Esophagus squamous epithelium (tissue), 5 donors: ENCODE data around the gene PIK3CB. TPM values are rescaled to one million over a fixed set of nuclear protein-coding genes. Genes with fewer than 3 reads are reported as not detected.

Experiments
- DNase-seq: peaks from one replicate; lab custom pipeline; 2025; lab: John Stamatoyannopoulos, UW
- H3K27ac ChIP-seq, 4 donors: fragments of 200-600 bp; sonication (generic); one replicate each; pipeline ENCODE4 v1.5.1; 2016 to 2019; ENCODE audit warnings: mild to moderate bottlenecking in 1 of 4
- H3K27me3 ChIP-seq, 4 donors: fragments of 200-600 bp; sonication (generic); 1 replicate in 3 of 4; 2 replicates in 1 of 4; pipeline versions ENCODE4 v1.5.1 to v1.6.0; 2017 to 2021; ENCODE audit warnings: antibody characterized with exemption in 1 of 4
- H3K36me3 ChIP-seq, 3 donors: fragments of 200-600 bp; sonication (generic); one replicate each; pipeline ENCODE4 v1.5.1; 2016 to 2019
- H3K4me1 ChIP-seq, 3 donors: fragments of 200-600 bp; sonication (generic); one replicate each; pipeline ENCODE4 v1.5.1; 2017 to 2019
- H3K4me3 ChIP-seq, 4 donors: fragments of 200-600 bp; sonication (generic); 1 replicate in 3 of 4; 2 replicates in 1 of 4; pipeline ENCODE4 v1.5.1; 2016 to 2019; ENCODE audit warnings: mild to moderate bottlenecking in 2 of 4, moderate library complexity in 1 of 4
- H3K9me3 ChIP-seq, 3 donors: fragments of 200-600 bp; sonication (generic); one replicate each; pipeline ENCODE4 v1.5.1; 2016 to 2019
- POLR2A ChIP-seq, 4 donors: fragments of 450-650 bp; IDR thresholded peaks; one replicate each; pipeline ENCODE4 v1.6.1; 2017; ENCODE audit warnings: antibody characterized with exemption in 4 of 4, mild to moderate bottlenecking in 4 of 4, moderate library complexity in 3 of 4
- WGBS, 2 donors: methylation state at CpG; one replicate each; pipeline ENCODE4 v1.1.5; 2018; 5-methylcytosine and 5-hydroxymethylcytosine counted together
- intact Hi-C: fragments of 100-400 bp; cut with DNase I; formaldehyde crosslinking; loops from one replicate; pipeline ENCODE4 v1.15.0; 2022
- total RNA-seq, 4 donors: library from RNA; depleted of rRNA; stranded (reverse); fragments of >200 nt; gene quantifications; one replicate each; pipeline ENCODE4 v1.1.0, GENCODE V29; 2016
- TF ChIP-seq, protein P1 (sequence below), 6 experiments: fragments of 450-650 bp in 4 of 6; fragments of 200-600 bp in 2 of 6; sonication (generic) in 2 of 6; IDR thresholded peaks; one replicate each; pipeline ENCODE4 v1.5.1; 2016 to 2019; ENCODE audit warnings: antibody characterized with exemption in 6 of 6, mild to moderate bottlenecking in 4 of 6, moderate library complexity in 4 of 6
- donor health status: DM: yes; HTN: yes; CAD: no.

PIK3CB gene
- total RNA-seq, 4 donors from 2014 or later, result 14.7 to 36.2 (median 28.5) TPM

DNA sequence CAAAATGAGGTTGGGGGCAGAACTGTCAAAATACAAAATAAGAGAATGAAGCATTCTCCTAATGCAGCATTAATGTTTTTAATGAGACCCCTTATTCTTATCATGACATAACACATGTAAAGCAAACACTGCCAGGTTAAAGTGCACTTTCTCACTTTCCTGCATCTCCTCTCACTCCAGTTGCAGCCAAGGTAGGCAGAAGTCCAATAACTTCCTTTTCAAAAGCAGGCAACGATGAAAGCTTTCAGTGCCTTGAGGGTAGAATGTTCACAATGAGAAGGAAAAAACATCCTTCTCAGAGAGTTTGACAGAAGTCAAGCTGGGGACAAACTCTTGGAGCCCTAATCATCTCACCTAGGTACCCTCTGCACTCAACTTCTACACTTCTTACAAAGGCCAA lies 166.6 kb downstream of the PIK3CB start:
- TF ChIP-seq POLR2A (IDR thresholded peaks at IDR 0.05), result no peak
- TF ChIP-seq, protein P1, sequence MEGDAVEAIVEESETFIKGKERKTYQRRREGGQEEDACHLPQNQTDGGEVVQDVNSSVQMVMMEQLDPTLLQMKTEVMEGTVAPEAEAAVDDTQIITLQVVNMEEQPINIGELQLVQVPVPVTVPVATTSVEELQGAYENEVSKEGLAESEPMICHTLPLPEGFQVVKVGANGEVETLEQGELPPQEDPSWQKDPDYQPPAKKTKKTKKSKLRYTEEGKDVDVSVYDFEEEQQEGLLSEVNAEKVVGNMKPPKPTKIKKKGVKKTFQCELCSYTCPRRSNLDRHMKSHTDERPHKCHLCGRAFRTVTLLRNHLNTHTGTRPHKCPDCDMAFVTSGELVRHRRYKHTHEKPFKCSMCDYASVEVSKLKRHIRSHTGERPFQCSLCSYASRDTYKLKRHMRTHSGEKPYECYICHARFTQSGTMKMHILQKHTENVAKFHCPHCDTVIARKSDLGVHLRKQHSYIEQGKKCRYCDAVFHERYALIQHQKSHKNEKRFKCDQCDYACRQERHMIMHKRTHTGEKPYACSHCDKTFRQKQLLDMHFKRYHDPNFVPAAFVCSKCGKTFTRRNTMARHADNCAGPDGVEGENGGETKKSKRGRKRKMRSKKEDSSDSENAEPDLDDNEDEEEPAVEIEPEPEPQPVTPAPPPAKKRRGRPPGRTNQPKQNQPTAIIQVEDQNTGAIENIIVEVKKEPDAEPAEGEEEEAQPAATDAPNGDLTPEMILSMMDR (IDR thresholded peaks at IDR 0.05), result no peak

DNA sequence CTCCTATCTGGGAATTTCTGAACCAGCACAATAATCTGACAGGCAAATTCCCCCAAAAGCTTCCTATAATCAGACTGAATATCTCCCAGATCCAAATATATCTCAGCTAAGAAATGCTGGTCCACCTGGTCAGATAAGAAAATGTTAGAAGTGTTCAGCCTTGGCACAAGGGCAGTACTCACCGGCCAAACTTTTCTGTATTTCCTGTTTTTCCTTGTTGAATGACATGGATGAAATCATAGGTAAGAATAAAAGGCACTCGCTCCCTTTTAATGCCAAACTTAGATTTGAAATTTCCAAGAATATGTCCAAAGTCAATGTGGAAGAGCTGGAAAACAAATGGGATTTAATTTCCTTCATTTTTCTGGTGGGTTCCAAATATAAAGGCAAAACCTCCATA lies 177.2 kb downstream of the PIK3CB start:
- Histone ChIP-seq H3K36me3 (peaks cover 0 to 82% (median 5%) of the 10 kb centered on the region in 3 donors), H3K4me3 (no peak overlapping the region), H3K4me1 (no peaks in the 10 kb centered on the region), H3K9me3 (no peaks in the 10 kb centered on the region), H3K27me3 (no peaks in the 10 kb centered on the region), H3K27ac (no peak overlapping the region)
- intact Hi-C loops, result no loop called here
- TF ChIP-seq POLR2A (IDR thresholded peaks at IDR 0.05), result no peak
- TF ChIP-seq, protein P1 (IDR thresholded peaks at IDR 0.05), result no peak
- WGBS, 2 donors, result 64 to 79% methylated on average over 2 of the region's 2 CpGs
- DNase-seq, result no peak

More for the DNA sequence above, 166.6 kb downstream of the PIK3CB start:
- H3K27ac ChIP-seq, result no peak overlapping the region
- H3K4me1 ChIP-seq, result peaks cover 0 to 10% (median 0%) of the 10 kb centered on the region in 3 donors
- H3K27me3 ChIP-seq, result no peaks in the 10 kb centered on the region
- WGBS, 2 donors, result 31 to 39% methylated on average over 1 of the region's 1 CpG
- H3K4me3 ChIP-seq, result no peak overlapping the region
- DNase-seq, result no peak
- H3K9me3 ChIP-seq, result no peaks in the 10 kb centered on the region
- H3K36me3 ChIP-seq, result peaks cover 0 to 54% (median 9%) of the 10 kb centered on the region in 3 donors
- intact Hi-C loops, result no loop called here

DNA sequence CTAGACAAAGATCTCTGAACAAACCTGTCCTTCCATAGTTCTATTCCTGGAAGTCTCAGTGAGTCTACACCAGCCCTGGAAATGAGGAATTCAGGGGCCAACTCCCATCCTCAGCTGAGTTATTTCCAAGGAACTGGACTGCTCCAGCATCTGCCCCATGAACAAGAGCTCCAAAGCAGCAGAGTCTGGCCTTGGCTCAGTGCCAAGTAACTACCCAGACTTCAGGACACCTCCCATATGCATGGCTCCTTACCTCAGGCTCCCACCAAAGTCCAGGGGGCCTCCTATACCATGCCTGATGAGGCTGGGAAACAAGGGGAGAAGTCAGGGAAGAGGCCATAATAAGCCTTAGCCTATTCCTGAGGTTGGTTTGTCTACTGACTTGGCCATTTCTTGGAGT lies 181.2 kb downstream of the PIK3CB start:
- Histone ChIP-seq H3K9me3 (peaks cover 0 to 4% (median 0%) of the 10 kb centered on the region in 3 donors), H3K4me1 (no peaks in the 10 kb centered on the region), H3K36me3 (peaks cover 13 to 98% (median 22%) of the 10 kb centered on the region in 3 donors), H3K27me3 (no peaks in the 10 kb centered on the region), H3K4me3 (no peak overlapping the region), H3K27ac (no peak overlapping the region)
- DNase-seq, result no peak
- no peak for TF ChIP-seq POLR2A (IDR thresholded peaks at IDR 0.05)
- TF ChIP-seq, protein P1 (IDR thresholded peaks at IDR 0.05), result no peak
- intact Hi-C loops, result no loop called here

DNA sequence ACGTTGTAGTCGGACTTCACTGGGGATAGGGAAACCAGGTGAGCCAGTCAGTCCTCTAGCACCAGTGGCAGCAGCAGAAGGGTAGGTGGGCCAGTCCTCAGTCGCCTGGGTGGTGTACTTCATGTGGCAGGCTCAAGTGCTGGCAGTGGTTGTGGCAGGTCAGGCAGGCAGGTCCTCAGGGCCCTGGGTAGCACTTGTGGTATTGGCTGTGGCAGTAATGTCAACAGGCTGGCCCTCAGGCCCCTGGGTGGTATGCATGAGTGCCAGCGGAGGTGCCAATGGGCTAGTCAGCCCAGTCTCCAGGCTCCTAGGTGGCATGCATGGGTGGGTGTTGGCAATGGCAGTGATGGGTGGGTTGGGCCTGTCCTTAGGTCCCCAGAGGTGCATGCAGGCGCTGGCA lies 185.6 kb downstream of the PIK3CB start:
- TF ChIP-seq, protein P1 (IDR thresholded peaks at IDR 0.05), result no peak
- no peak for TF ChIP-seq POLR2A (IDR thresholded peaks at IDR 0.05)
- Histone ChIP-seq H3K36me3 (peaks cover 13 to 55% (median 17%) of the 10 kb centered on the region in 3 donors), H3K9me3 (peaks cover 0 to 38% (median 26%) of the 10 kb centered on the region in 3 donors), H3K4me1 (no peaks in the 10 kb centered on the region), H3K27me3 (no peaks in the 10 kb centered on the region), H3K27ac (no peak overlapping the region), H3K4me3 (no peak overlapping the region)
- DNase-seq, result no peak
- WGBS, 2 donors, result 83 to 86% methylated on average over 3 to 4 of the region's 5 CpGs
- intact Hi-C loops, result no loop called here

DNA sequence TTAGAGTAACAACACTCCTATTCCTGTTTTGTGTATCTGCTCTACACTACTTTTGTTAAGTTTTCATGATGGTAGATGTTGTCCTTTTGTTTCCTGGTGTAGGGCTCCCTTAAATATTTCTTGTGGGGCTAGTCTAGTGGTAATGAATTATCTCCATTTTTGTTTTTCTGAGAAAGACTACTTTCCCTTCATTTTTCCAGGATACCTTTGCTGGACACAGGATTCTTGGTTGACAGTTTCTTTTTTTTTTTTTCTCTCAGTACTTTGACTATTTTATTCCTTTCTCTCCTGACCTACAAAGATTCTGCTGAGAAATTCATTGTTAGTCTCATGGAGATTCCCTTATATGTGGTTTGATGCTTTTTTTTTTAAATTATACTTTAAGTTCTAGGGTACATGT lies 188.2 kb downstream of the PIK3CB start:
- DNase-seq, result no peak
- no peak overlapping the region for H3K4me3 ChIP-seq
- no peaks in the 10 kb centered on the region for H3K4me1 ChIP-seq
- peaks cover 13 to 29% (median 17%) of the 10 kb centered on the region in 3 donors for H3K36me3 ChIP-seq
- TF ChIP-seq POLR2A (IDR thresholded peaks at IDR 0.05), result no peak
- TF ChIP-seq, protein P1 (IDR thresholded peaks at IDR 0.05), result no peak
- intact Hi-C loops, result no loop called here
- H3K9me3 ChIP-seq, result peaks cover 0 to 58% (median 37%) of the 10 kb centered on the region in 3 donors
- no peaks in the 10 kb centered on the region for H3K27me3 ChIP-seq
- H3K27ac ChIP-seq, result no peak overlapping the region
